OCI-LY7 (cell line): ENCODE results near the gene TGFBR3.

Experiments
- CTCF ChIP-seq: fragments of 200-600 bp; sonication (generic); conservative IDR thresholded peaks from 2 replicates; pipeline ENCODE4 v1.5.1; 2014; ENCODE audit warnings: mild to moderate bottlenecking, antibody characterized with exemption, low read length, moderate library complexity, mixed read lengths
- EZH2phosphoT487 ChIP-seq: fragments of 200-600 bp; sonication (generic); IDR thresholded peaks from 2 replicates; pipeline ENCODE4 v1.6.1; 2018; ENCODE audit warnings: low read depth, borderline replicate concordance, mild to moderate bottlenecking, mixed run types, antibody characterized with exemption, low read length, moderate library complexity, mixed read lengths

- TF ChIP-seq EZH2phosphoT487 (no peak), CTCF (no peak)
Observed at GRCh38 chr1:91830242-91831131, 55.5 kb downstream of the TGFBR3 start.
